GM12878 (cell line): Measurements from ENCODE around the gene CCNB1IP1. TPM values are rescaled to one million over a fixed set of nuclear protein-coding genes. Genes with fewer than 3 reads are reported as not detected.
A peak's percentile ranks its signal among the peaks of the same experiment; 100 is the strongest.

Experiments
- ATAC-seq: fragments of 200-7000 bp; cut with Tn5 transposase; 3 replicates; pipeline ENCODE4 v1.9.1; 2020; ENCODE audit warnings: mild to moderate bottlenecking, moderate library complexity
- BruUV-seq: library from RNA; stranded (reverse); fragments of 400-500 nt; replicated peaks from 2 replicates; lab custom pipeline; 2021; lab: Mats Ljungman, UMichigan
- CTCF ChIA-PET: fragments of 300-600 bp; sonication (Branson Sonifier 250); formaldehyde crosslinking; extraction: SDS; loops from one replicate; lab custom pipeline; 2021; ENCODE audit warnings: inconsistent platforms; lab: Yijun Ruan, JAX
- POLR2A ChIA-PET: fragments of 350-600 bp; formaldehyde crosslinking; extraction: SDS; loops from one replicate; lab custom pipeline; 2021; ENCODE audit warnings: inconsistent platforms; lab: Charles Lee
- RAD21 ChIA-PET: fragments of 300-600 bp; sonication (Branson Sonifier 250); formaldehyde crosslinking; loops from one replicate; lab custom pipeline; 2023; ENCODE audit warnings: antibody characterized with exemption; ENCODE audit not compliant: unreplicated experiment; lab: Charles Lee
- SMC1A ChIA-PET: fragments of 300-600 bp; sonication (Branson Sonifier 250); formaldehyde crosslinking; loops from one replicate; lab custom pipeline; 2023; ENCODE audit not compliant: unreplicated experiment, uncharacterized antibody; lab: Charles Lee
- DNase-seq: peaks from one replicate; pipeline ENCODE4 v3.0.0-alpha.2; 2011; ENCODE audit warnings: low read depth, low spot score
- FAIRE-seq: peaks from 3 replicates; lab custom pipeline; 2011; peaks lifted over from hg19 to GRCh38; lab: Jason Lieb, UNC
- H2AFZ ChIP-seq: 2 replicates; pipeline ENCODE4 v1.6.0; 2011; ENCODE audit warnings: low read depth, low read length, control low read depth; ENCODE audit not compliant: control insufficient read depth
- H3K27ac ChIP-seq: 2 replicates; pipeline ENCODE4 v1.5.1; 2011; ENCODE audit warnings: control low read depth; ENCODE audit not compliant: control insufficient read depth, insufficient read depth
- H3K27me3 ChIP-seq, 2 experiments: replicated peaks in 1 of 2; 2 replicates each; pipeline versions ENCODE4 v1.6.0 to v1.6.1; 2011; ENCODE audit warnings: low read length in 1 of 2; ENCODE audit not compliant: control insufficient read depth in 2 of 2, insufficient read depth in 2 of 2
- H3K36me3 ChIP-seq, 2 experiments: 2 replicates each; pipeline ENCODE4 v1.5.1; 2011; ENCODE audit warnings: low read length in 1 of 2; ENCODE audit not compliant: control insufficient read depth in 2 of 2, insufficient read depth in 2 of 2
- H3K4me1 ChIP-seq: 2 replicates; pipeline ENCODE4 v1.6.1; 2011; ENCODE audit warnings: mild to moderate bottlenecking, low read length, moderate library complexity, mixed read lengths; ENCODE audit not compliant: control insufficient read depth, insufficient read depth
- H3K4me2 ChIP-seq: 2 replicates; pipeline ENCODE4 v1.6.0; 2011; ENCODE audit warnings: control low read depth; ENCODE audit not compliant: control insufficient read depth, insufficient read depth
- H3K4me3 ChIP-seq: fragments of 200-600 bp; sonication (generic); 2 replicates; pipeline ENCODE4 v1.5.1; 2016
- H3K79me2 ChIP-seq: 2 replicates; pipeline ENCODE4 v1.6.0; 2011; ENCODE audit warnings: low read length; ENCODE audit not compliant: control insufficient read depth, insufficient read depth
- H3K9ac ChIP-seq: 2 replicates; pipeline ENCODE4 v1.8.0; 2011; ENCODE audit warnings: low read length, control low read depth, mixed read lengths; ENCODE audit not compliant: control insufficient read depth, insufficient read depth
- H3K9me3 ChIP-seq: replicated peaks from 3 replicates; pipeline ENCODE4 v1.5.1; 2011; ENCODE audit warnings: mild to moderate bottlenecking, low read length; ENCODE audit not compliant: control insufficient read depth, insufficient read depth
- H4K20me1 ChIP-seq: 2 replicates; pipeline ENCODE4 v1.6.0; 2011; ENCODE audit not compliant: control insufficient read depth, insufficient read depth
- CBX3 ChIP-seq: fragments of 200-600 bp; sonication (generic); IDR thresholded peaks from 2 replicates; pipeline ENCODE4 v1.6.1; 2016; ENCODE audit warnings: low read depth, borderline replicate concordance
- E4F1 ChIP-seq: fragments of 450-650 bp; IDR thresholded peaks from 2 replicates; pipeline ENCODE4 v1.6.1; 2018; ENCODE audit warnings: borderline replicate concordance, mild to moderate bottlenecking; ENCODE audit not compliant: partially characterized antibody
- EED ChIP-seq: sonication (generic); IDR thresholded peaks from 2 replicates; pipeline ENCODE4 v1.6.1; 2016; ENCODE audit warnings: antibody characterized with exemption, low read depth
- EZH2 ChIP-seq: IDR thresholded peaks from 2 replicates; pipeline ENCODE4 v1.6.1; 2012; ENCODE audit warnings: low read depth, mild to moderate bottlenecking, control low read depth, inconsistent platforms, low read length, borderline replicate concordance; ENCODE audit not compliant: control insufficient read depth
- GATAD2B ChIP-seq: fragments of 450-650 bp; conservative IDR thresholded peaks from 2 replicates; pipeline ENCODE4 v1.6.1; 2017; ENCODE audit warnings: low read depth, mild to moderate bottlenecking, moderate library complexity
- KAT2A ChIP-seq: conservative IDR thresholded peaks from 2 replicates; pipeline ENCODE4 v1.6.1; 2011; ENCODE audit warnings: low read depth, low read length; ENCODE audit not compliant: control insufficient read depth
- MXI1 ChIP-seq: fragments of 150-350 bp; IDR thresholded peaks from 2 replicates; pipeline ENCODE4 v1.6.1; 2011; ENCODE audit warnings: low read depth, mild to moderate bottlenecking, inconsistent platforms, low read length, improper control_type of control experiment
- NR2C1 ChIP-seq: fragments of 450-650 bp; IDR thresholded peaks from 2 replicates; pipeline ENCODE4 v1.6.1; 2017; ENCODE audit warnings: antibody characterized with exemption, mild to moderate bottlenecking, moderate library complexity
- POLR2AphosphoS2 ChIP-seq: IDR thresholded peaks from 2 replicates; pipeline ENCODE4 v1.6.1; 2011; ENCODE audit warnings: low read depth, mild to moderate bottlenecking, low read length, improper control_type of control experiment, moderate library complexity
- SMAD5 ChIP-seq: IDR thresholded peaks from 2 replicates; pipeline ENCODE4 v1.6.1; 2016; ENCODE audit warnings: antibody characterized with exemption, low read depth
- SMC3 ChIP-seq: IDR thresholded peaks from 2 replicates; pipeline ENCODE4 v1.6.1; 2011; ENCODE audit warnings: low read length, improper control_type of control experiment, borderline replicate concordance
- SREBF2 ChIP-seq: IDR thresholded peaks from 2 replicates; pipeline ENCODE4 v1.6.1; 2012; ENCODE audit warnings: mild to moderate bottlenecking, low read length
- TCF7 ChIP-seq: IDR thresholded peaks from 2 replicates; pipeline ENCODE4 v1.6.1; 2014; ENCODE audit warnings: antibody characterized with exemption, borderline replicate concordance
- ZNF207 ChIP-seq: fragments of 450-650 bp; IDR thresholded peaks from 2 replicates; pipeline ENCODE4 v1.6.1; 2014; ENCODE audit warnings: antibody characterized with exemption, mild to moderate bottlenecking, borderline replicate concordance
- ZZZ3 ChIP-seq: IDR thresholded peaks from 2 replicates; pipeline ENCODE4 v1.6.1; 2011; ENCODE audit warnings: low read depth; ENCODE audit not compliant: control insufficient read depth, insufficient read length
- WGBS: methylation state at CpG from one replicate; pipeline ENCODE4 v1.1.6; 2016; ENCODE audit warnings: low lambda C conversion rate; ENCODE audit not compliant: insufficient replicate concordance, insufficient coverage; ENCODE audit errors: missing lambda C conversion rate; 5-methylcytosine and 5-hydroxymethylcytosine counted together
- in situ Hi-C: fragments of 300-500 bp; cut with MboI; formaldehyde crosslinking; loops from 9 replicates; pipeline ENCODE4 v1.14.3; 2018; ENCODE audit warnings: mixed read lengths
- intact Hi-C: fragments of 100-400 bp; cut with micrococcal nuclease; formaldehyde crosslinking; loops from one replicate; pipeline ENCODE4 v1.14.2; 2022; ENCODE audit not compliant: unreplicated experiment
- polyA plus RNA-seq, 11 experiments: library from polyadenylated mRNA; depleted of rRNA in 4 of 11; unstranded in 6 of 11; stranded (reverse) in 5 of 11; fragments of >200 nt; fragmentation: Nextera tagmentation in 4 of 11; fragmentation: Illumina TruSeq in 1 of 11; extraction: Ambion mirVana in 4 of 11; extraction: Trizol in 1 of 11; gene quantifications; 1 replicate in 1 of 11; 2 replicates in 10 of 11; pipeline versions ENCODE4 v1.2.1 to v1.2.3, GENCODE V29; 2011 to 2016; ENCODE audit warnings: inconsistent platforms in 2 of 11, missing spikeins in 2 of 11, low read depth in 1 of 11
- total RNA-seq, 4 experiments: library from RNA; depleted of rRNA in 3 of 4; stranded (reverse); fragments of >200 nt in 3 of 4; fragmentation: Illumina TruSeq in 1 of 4; extraction: Trizol in 1 of 4; gene quantifications; 2 replicates each; pipeline versions ENCODE4 v1.2.1 to v1.2.3, GENCODE V29; 2013 to 2021
- TF ChIP-seq, protein P1 (sequence below): fragments of 450-650 bp; formaldehyde crosslinking; IDR thresholded peaks from 2 replicates; pipeline ENCODE4 v1.4.0; 2020; ENCODE audit warnings: mild to moderate bottlenecking, moderate library complexity
- TF ChIP-seq, protein P2 (sequence below): IDR thresholded peaks from 2 replicates; pipeline ENCODE4 v1.6.1; 2011; ENCODE audit warnings: borderline replicate concordance, low read depth, mild to moderate bottlenecking, moderate library complexity, mixed read lengths, low read length; ENCODE audit not compliant: insufficient read depth; ENCODE audit errors: extremely low read length

The CCNB1IP1 gene
- total and polyA plus RNA-seq, 10 of the 15 experiments (the other 5 are each of a cell fraction or from before 2014, with no cell fraction given), result 20.4 to 165 (median 86.5) TPM

DNA sequence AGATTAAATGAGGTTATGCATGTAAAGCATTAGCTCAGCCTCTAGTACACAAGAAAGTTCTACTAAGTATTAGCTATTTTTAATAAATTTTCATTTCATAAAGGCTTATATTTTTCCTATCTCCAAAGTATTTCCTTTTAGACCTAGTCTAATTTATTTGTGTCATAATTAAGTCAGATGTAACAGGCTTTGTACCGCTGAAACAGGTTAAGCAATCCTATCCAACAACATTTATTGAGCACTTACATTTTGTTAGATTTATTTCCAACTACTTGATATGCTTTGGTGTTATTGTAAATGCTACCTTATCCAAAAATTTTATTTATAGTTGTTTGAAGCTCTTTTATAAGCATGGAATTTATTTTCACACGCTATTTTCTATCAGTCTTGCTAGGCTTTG is 8.6 kb upstream of the CCNB1IP1 start:
- no peaks in the 10 kb centered on the region for H3K9me3 ChIP-seq
- H3K9ac ChIP-seq, result peak overlapping the region; percentile 94
- no peak for DNase-seq
- ChIA-PET RAD21 (interaction anchor here (0.6 to 4.1 kb wide), 10 partner anchors 9 to 440 kb away, joined by 3 to 55 read pairs (median 10); partner anchors contain the start of genes APEX1, CCNB1IP1, OSGEP and RNASE6), POLR2A (interaction anchor here (0.6 to 4.7 kb wide), 6 partner anchors 11 to 423 kb away, joined by 3 to 96 read pairs (median 3); partner anchors contain the start of genes CCNB1IP1 and TEP1), SMC1A (interaction anchor here (0.6 to 6.3 kb wide), 13 partner anchors 9 to 416 kb away, joined by 3 to 65 read pairs (median 4); partner anchors contain the start of genes CCNB1IP1 and RNASE4), CTCF (interaction anchor here (0.7 to 5.1 kb wide), 12 partner anchors 10 to 271 kb away, joined by 3 to 62 read pairs (median 3); partner anchors contain the start of genes CCNB1IP1 and TTC5)
- H3K27ac ChIP-seq, result no peak overlapping the region
- peak overlapping the region; percentile 95 for H3K4me2 ChIP-seq
- in situ Hi-C loops, result no loop called here
- H3K4me3 ChIP-seq, result peak overlapping the region; percentile 81
- no peak overlapping the region for H2AFZ ChIP-seq
- H4K20me1 ChIP-seq, result no peaks in the 10 kb centered on the region
- no peak for ATAC-seq
- 50% methylated on average over 2 of the region's 2 CpGs for WGBS
- peaks cover 0 to 4% of the 10 kb centered on the region in 2 experiments; a peak in 1 of 4 replicates for H3K36me3 ChIP-seq
- no peaks in the 10 kb centered on the region for H3K4me1 ChIP-seq
- no TSS peak for BruUV-seq
- no peaks in the 10 kb centered on the region for H3K27me3 ChIP-seq
- peaks cover 10% of the 10 kb centered on the region for H3K79me2 ChIP-seq
- FAIRE-seq, result no peak
- intact Hi-C loops, result loop anchor here (5.0 kb wide), 4 partner anchors 71 to 761 kb away; partner anchors contain the start of genes TEP1 and TMEM253
- TF ChIP-seq CBX3 (no peak), GATAD2B (no peak), NR2C1 (no peak), ZNF207 (no peak), SMAD5 (no peak), SMC3 (no peak), KAT2A (no peak), E4F1 (no peak), TCF7 (no peak), MXI1 (no peak), SREBF2 (no peak), POLR2AphosphoS2 (no peak), ZZZ3 (no peak), EED (no peak), EZH2 (no peak)
- TF ChIP-seq, protein P1, sequence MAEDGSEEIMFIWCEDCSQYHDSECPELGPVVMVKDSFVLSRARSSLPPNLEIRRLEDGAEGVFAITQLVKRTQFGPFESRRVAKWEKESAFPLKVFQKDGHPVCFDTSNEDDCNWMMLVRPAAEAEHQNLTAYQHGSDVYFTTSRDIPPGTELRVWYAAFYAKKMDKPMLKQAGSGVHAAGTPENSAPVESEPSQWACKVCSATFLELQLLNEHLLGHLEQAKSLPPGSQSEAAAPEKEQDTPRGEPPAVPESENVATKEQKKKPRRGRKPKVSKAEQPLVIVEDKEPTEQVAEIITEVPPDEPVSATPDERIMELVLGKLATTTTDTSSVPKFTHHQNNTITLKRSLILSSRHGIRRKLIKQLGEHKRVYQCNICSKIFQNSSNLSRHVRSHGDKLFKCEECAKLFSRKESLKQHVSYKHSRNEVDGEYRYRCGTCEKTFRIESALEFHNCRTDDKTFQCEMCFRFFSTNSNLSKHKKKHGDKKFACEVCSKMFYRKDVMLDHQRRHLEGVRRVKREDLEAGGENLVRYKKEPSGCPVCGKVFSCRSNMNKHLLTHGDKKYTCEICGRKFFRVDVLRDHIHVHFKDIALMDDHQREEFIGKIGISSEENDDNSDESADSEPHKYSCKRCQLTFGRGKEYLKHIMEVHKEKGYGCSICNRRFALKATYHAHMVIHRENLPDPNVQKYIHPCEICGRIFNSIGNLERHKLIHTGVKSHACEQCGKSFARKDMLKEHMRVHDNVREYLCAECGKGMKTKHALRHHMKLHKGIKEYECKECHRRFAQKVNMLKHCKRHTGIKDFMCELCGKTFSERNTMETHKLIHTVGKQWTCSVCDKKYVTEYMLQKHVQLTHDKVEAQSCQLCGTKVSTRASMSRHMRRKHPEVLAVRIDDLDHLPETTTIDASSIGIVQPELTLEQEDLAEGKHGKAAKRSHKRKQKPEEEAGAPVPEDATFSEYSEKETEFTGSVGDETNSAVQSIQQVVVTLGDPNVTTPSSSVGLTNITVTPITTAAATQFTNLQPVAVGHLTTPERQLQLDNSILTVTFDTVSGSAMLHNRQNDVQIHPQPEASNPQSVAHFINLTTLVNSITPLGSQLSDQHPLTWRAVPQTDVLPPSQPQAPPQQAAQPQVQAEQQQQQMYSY (CRISPR knock-in tag), result no peak
- TF ChIP-seq, protein P2, sequence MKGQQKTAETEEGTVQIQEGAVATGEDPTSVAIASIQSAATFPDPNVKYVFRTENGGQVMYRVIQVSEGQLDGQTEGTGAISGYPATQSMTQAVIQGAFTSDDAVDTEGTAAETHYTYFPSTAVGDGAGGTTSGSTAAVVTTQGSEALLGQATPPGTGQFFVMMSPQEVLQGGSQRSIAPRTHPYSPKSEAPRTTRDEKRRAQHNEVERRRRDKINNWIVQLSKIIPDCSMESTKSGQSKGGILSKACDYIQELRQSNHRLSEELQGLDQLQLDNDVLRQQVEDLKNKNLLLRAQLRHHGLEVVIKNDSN, result no peak
